ENCODE results near the gene DNAH10. TPM values are rescaled to one million over a fixed set of nuclear protein-coding genes. Genes with fewer than 3 reads are reported as not detected.

The DNAH10 gene
- total RNA-seq, 1 experiment from 2014 or later, result 0.39 TPM

DNA sequence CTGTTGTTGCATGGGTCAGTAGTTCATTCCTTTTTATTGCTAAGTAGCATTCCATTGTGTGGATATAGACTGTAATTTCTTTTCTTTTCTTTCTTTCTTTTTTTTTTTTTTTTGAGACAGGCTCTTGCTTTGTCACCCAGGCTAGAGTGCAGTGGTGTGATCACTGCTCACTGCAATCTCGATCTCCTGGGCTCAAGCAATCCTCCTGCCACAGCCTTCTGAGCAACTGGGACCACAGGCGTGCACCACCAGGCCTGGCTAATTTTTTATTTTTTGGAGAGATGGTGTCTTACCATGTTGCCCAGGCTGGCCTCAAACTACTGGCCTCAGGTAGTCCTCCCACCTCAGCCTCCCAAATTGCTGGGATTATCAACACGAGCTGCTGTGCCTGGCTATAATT, 44.8 kb upstream of the DNAH10 start:
- in situ Hi-C loops (cut with HindIII; ENCODE audit: low pct_unique_long_range_greater_than_20kb, low sequenced_read_pairs), result no loop called here
- no peaks in the 10 kb centered on the region for H3K27me3 ChIP-seq (ENCODE audit: control insufficient read depth, insufficient read depth, low read length)
- ATAC-seq, result no peak
- no peak overlapping the region for H3K4me3 ChIP-seq (ENCODE audit: low read depth in 2 of 2, low read length in 2 of 2)
- ChIA-PET CTCF (no interaction called here), POLR2A (no interaction called here)
- peaks cover 8% of the 10 kb centered on the region for H3K4me1 ChIP-seq (ENCODE audit: control insufficient read depth, insufficient read depth, low read length)
- H3K9me3 ChIP-seq (ENCODE audit: control insufficient read depth, insufficient read depth, low read depth, low read length), result no peaks in the 10 kb centered on the region
- intact Hi-C loops (cut with micrococcal nuclease; ENCODE audit: unreplicated experiment), result no loop called here
- no peak for DNase-seq (ENCODE audit: low read depth, low spot score)
- no TSS peak for BruUV-seq (replicated peaks)
- H3K36me3 ChIP-seq (ENCODE audit: control insufficient read depth, insufficient read depth, low read length), result no peaks in the 10 kb centered on the region
- H3K27ac ChIP-seq (ENCODE audit: low read length), result no peak overlapping the region
- TF ChIP-seq CTCF (IDR thresholded peaks at IDR 0.05) (no peak), TCF7L2 (IDR thresholded peaks at IDR 0.05; ENCODE audit: low read depth, low read length) (no peak), POLR2AphosphoS5 (IDR thresholded peaks at IDR 0.05; ENCODE audit: low read depth, low read length) (no peak), SIN3A (IDR thresholded peaks at IDR 0.05; ENCODE audit: borderline replicate concordance, insufficient read depth, low read depth, low read length) (no peak)
- TF ChIP-seq, protein P1, sequence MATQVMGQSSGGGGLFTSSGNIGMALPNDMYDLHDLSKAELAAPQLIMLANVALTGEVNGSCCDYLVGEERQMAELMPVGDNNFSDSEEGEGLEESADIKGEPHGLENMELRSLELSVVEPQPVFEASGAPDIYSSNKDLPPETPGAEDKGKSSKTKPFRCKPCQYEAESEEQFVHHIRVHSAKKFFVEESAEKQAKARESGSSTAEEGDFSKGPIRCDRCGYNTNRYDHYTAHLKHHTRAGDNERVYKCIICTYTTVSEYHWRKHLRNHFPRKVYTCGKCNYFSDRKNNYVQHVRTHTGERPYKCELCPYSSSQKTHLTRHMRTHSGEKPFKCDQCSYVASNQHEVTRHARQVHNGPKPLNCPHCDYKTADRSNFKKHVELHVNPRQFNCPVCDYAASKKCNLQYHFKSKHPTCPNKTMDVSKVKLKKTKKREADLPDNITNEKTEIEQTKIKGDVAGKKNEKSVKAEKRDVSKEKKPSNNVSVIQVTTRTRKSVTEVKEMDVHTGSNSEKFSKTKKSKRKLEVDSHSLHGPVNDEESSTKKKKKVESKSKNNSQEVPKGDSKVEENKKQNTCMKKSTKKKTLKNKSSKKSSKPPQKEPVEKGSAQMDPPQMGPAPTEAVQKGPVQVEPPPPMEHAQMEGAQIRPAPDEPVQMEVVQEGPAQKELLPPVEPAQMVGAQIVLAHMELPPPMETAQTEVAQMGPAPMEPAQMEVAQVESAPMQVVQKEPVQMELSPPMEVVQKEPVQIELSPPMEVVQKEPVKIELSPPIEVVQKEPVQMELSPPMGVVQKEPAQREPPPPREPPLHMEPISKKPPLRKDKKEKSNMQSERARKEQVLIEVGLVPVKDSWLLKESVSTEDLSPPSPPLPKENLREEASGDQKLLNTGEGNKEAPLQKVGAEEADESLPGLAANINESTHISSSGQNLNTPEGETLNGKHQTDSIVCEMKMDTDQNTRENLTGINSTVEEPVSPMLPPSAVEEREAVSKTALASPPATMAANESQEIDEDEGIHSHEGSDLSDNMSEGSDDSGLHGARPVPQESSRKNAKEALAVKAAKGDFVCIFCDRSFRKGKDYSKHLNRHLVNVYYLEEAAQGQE (IDR thresholded peaks at IDR 0.05; ENCODE audit: insufficient read depth in 1 of 2, low read depth in 2 of 2, low read length in 1 of 2), result no peak

DNA sequence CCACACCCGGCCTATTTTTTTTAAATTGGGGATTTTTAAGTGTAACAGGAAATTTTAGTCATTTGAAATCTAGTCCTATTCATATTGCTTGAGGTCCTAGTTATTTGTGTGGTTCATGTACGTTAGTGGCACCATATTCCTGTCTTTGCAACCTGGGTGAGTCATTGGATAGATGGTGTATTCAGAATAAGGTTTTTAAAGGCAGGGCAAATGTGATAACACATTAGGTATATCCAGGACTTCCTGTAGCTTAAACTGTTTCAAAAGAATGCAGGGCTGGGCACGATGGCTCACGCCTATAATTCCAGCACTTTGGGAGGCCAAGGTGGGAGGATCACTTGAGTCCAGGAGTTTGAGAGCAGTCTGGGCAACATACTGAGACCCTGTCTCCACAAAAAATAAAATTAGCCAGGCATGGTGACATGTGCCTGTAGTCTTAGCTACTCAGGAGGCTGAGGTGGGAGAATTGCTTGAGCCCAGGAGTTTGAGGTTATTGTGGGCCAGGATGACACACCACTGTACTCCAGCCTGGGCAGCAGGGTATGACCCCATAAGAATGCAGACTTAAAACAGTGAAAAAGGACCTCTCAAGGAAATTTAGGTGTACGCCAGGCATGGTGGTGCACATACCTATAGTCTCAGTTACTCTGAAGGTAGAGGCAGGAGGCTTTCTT, 41.8 kb upstream of the DNAH10 start:
- H3K4me1 ChIP-seq (ENCODE audit: control insufficient read depth, insufficient read depth, low read length), result no peaks in the 10 kb centered on the region
- DNase-seq (ENCODE audit: low read depth, low spot score) (no peak), ATAC-seq (no peak)
- no peak overlapping the region for H3K27ac ChIP-seq (ENCODE audit: low read length)
- BruUV-seq (replicated peaks), result no TSS peak
- intact Hi-C loops (cut with micrococcal nuclease; ENCODE audit: unreplicated experiment), result no loop called here
- no peak for TF ChIP-seq SIN3A (IDR thresholded peaks at IDR 0.05; ENCODE audit: borderline replicate concordance, insufficient read depth, low read depth, low read length)
- no peak for TF ChIP-seq POLR2AphosphoS5 (IDR thresholded peaks at IDR 0.05; ENCODE audit: low read depth, low read length)
- TF ChIP-seq, protein P1 (IDR thresholded peaks at IDR 0.05; ENCODE audit: insufficient read depth in 1 of 2, low read depth in 2 of 2, low read length in 1 of 2), result no peak
- no peak for TF ChIP-seq TCF7L2 (IDR thresholded peaks at IDR 0.05; ENCODE audit: low read depth, low read length)
- TF ChIP-seq CTCF (IDR thresholded peaks at IDR 0.05), result no peak
- POLR2A ChIA-PET, result no interaction called here
- H3K4me3 ChIP-seq (ENCODE audit: low read depth in 2 of 2, low read length in 2 of 2), result no peak overlapping the region
- H3K9me3 ChIP-seq (ENCODE audit: control insufficient read depth, insufficient read depth, low read depth, low read length), result no peaks in the 10 kb centered on the region
- in situ Hi-C loops (cut with HindIII; ENCODE audit: low pct_unique_long_range_greater_than_20kb, low sequenced_read_pairs), result no loop called here
- CTCF ChIA-PET, result no interaction called here
- H3K36me3 ChIP-seq (ENCODE audit: control insufficient read depth, insufficient read depth, low read length), result no peaks in the 10 kb centered on the region; the same call in none of the 2 replicates
- H3K27me3 ChIP-seq (ENCODE audit: control insufficient read depth, insufficient read depth, low read length), result no peaks in the 10 kb centered on the region
